HG03342 (cell line): ENCODE data around the gene DPYSL4.

Experiments
- ATAC-seq: cut with Tn5 transposase; IDR thresholded peaks from one replicate; pipeline ENCODE4 v1.9.1; 2021; ENCODE audit warnings: mild to moderate bottlenecking, moderate library complexity; ENCODE audit not compliant: unreplicated experiment

The DPYSL4 gene

DNA sequence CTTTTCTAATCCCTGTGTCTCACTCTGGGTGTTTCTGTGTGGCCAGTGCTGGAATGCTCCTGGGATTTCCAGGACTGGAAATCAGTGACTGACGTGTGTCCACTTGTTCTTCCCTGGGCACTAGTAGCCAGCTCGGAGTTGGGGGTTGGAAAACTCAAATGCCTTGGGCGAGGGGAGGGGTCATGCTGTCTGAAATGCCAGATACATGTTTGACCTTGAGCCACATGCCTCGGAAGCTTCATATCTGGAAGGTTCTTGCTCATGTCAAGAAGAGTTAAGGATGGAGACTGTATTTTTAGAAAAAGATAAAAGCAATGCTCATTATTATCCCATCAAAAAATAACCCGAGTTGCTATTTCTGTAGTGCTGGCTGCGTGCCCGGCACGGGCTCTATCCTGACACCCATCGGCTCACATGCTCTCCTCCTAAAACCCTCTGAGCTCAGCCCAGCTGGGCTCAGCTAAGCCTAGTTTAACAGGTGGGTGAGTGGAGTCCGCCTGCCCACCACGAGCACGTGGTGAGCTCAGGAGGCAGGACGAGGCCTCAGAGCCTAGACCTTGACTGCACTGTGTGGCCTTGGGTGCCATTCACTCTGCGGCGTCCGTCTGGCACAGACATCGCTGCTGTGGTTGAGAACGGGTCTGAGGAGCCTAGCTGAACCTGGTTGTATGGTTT is 6.4 kb downstream of the DPYSL4 start:
- ATAC-seq, result no peak

DNA sequence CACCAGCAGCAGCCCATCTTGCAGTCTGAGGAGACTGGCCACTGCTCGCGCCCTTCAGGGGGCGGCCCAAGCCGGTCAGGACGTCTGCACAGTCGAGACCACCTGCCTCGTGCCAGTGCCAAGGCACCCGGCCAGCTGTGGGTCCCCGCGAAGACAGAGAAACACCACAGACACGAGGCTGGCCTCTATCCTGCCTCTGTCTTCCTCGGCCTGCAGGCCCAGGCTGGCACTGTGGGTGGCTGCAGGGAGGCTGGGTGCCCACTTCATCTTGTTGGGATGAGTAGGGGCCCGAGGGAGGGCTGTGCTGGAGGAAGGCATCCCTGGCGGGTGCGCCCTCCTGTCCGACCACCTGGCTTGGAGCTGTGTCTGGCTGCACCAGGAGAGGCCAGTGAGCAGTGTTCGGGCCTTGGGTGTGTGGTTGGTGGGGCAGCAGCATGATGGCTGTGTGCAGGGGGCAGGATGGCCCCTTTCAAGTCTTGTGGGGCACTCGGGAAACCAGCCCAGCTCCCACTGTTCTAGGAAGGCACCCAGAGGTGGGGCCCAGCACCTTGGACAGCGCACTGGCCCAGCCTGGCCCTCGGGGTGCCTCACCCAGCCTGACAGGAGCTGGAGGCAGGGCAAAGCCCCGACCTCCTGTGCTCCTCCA is 7.3 kb downstream of the DPYSL4 start:
- no peak for ATAC-seq

- ATAC-seq, result no peak
Observed at GRCh38 chr10:132194726-132195125, 8.0 kb downstream of the DPYSL4 start.

DNA sequence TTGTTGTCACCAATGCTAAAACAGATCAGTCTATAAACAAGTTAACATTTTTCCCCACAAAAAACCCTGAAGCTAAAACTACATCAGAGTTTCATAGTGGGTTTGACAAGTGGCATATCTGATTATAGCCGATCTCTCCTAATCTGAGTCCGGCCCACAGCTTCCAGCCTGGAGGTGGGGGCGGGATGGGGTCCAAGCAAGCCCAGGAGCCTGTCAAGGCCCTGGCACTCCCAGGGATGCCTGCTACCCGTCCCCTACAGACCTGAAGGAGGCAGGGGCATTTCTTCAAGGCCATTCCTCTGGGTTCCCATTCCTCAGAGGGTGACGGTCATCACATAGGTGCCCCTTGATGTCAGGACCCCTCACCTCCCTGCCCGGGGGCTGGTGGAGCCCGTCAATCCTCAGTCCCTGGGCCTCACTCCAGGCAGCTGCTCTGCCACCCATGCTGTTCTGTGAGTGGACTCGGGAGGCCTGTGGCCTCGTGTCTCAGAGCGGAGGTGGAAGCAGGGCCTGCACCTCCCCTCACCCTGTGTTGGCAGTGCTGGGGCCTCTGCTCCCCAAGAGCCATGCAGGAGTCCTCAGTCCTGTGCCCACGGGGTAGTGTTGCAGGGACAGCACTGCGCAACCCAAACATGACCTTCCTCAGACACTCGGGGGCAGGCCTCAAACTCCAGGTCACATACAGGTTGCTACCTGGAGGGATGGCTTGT is 8.8 kb downstream of the DPYSL4 start:
- no peak for ATAC-seq

GRCh38 chr10:132196178-132197113 is 9.7 kb downstream of the DPYSL4 start:
- no peak for ATAC-seq

DNA sequence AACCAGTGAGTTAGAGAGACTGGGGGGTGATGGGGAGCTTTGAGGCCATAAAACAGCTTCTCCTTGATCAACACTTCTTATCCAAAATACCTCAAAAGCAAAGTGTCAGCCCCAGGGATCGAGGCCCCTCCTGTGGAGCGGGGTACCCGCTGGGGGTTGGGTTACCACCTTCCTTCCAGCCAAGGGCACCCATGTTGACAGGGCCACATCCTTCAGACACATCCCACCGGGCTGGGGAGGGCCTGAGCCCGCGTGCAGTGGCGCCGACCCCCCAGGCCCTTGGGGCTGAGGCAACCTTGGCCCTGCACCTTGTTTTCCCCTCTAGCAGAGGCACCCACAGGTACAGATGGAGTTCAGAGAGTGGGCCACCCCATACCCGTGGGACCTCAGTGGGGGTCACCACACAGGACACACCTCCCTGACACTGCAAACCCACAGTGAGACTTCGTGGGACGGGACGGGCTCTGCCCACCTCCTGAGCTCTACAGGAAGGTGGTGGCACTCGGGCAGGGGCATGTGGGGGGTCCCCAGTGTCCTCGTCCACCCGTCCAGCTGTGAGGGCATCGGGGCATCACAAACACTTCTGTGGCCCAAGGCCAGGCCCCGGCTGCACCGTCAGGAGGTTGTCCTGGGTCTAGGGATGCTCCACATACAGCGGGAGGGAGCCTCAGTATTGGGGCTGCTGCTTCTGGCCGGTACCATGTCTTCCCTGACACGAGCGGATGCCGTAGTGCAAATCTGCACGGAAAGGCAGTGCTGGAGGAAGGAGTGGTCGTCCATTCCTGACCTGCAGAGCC is 10.7 kb downstream of the DPYSL4 start:
- ATAC-seq, result no peak

GRCh38 chr10:132198068-132198370 is 11.3 kb downstream of the DPYSL4 start:
- ATAC-seq, result no peak

DNA sequence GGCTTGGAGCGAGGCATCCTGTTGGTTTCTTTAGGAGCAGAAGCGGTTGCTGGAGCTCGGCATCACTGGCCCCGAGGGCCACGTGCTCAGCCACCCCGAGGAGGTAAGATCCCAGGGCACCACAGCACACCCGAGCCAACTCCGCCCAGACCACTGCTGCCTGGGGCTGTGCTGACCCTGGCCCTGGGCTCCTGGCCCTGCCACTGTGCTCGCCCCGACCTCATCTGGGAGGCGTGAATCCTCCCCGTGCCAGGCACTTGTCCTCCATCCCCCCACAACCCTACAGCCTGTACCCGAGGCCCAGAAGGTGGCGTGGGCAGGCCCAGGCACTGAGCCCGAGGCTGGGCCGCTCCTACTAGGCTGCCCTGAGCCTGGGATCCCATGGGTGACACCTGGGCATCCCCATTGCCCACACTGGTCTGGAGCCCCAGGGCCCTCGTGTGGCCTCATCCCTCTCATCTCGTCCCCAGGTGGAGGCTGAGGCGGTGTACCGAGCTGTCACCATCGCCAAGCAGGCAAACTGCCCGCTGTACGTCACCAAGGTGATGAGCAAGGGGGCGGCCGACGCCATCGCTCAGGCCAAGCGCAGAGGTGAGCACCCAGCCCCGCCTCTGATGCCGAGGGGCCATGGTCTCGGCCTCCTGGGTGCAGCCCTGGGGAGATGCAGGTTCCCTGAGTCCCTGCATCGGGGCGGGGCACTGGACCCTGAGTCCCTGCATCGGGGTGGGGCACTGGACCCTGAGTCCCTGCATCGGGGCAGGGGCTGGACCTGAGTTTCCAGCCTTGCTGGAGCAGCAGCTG is 11.8 kb downstream of the DPYSL4 start:
- ATAC-seq, result no peak

DNA sequence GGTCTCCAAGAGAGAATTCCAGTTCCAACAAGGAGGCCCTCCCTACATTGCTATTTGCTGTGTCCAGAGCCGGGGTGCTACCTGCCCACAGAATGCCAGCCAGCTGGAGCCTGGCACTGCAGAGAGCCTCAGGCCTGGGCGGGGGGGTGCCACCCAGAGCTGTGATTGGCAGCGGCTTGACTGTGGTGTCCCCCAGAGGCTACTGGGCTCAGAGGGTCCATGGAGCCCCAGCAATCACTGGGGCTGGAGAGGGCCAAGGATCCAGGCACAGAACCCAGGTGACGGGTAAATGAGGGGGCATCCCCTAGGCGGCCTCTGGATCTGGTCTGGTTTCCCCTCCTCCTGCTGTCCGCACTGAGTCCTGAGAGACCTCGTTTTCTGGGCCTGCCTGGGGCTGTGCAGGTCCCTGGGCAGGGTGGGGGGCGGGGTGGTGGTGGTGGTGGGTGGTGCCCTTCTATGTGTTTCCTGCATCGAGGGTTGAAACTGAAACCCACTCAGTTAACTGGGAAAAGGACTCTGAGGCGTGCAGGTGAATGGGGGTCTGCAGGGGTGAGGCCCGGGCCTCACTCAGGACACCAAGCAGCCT is 12.6 kb downstream of the DPYSL4 start:
- ATAC-seq, result no peak

GRCh38 chr10:132199854-132200311 is 13.1 kb downstream of the DPYSL4 start:
- no peak for ATAC-seq

DNA sequence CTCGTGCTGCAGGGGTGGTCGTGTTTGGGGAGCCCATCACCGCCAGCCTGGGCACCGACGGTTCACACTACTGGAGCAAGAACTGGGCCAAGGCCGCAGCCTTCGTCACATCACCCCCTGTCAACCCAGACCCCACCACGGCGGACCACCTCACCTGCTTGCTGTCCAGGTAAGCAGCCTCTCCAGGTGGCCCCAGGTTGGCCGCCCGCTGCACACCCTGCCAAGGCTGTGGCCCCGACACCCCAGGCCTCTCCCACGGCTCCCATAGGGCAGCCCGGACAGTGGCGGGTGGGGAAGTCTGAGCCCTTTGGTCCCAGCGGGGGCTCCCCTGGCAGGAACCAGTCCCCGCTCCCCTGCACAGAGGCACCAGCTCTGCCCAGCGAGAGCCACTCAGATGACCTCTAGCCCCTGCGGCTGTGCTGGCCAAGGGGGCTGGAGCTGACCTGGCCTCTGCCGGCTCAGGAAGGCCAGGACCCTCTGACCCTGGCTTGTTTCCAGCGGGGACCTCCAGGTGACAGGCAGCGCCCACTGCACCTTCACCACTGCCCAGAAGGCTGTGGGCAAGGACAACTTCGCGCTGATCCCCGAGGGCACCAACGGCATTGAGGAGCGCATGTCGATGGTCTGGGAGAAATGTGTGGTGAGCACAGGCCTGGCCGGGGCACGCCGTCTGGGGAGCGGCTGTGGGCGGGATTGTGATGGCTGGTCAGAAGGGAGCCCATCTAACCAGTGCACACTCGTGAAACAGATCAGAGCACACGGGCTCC is 13.8 kb downstream of the DPYSL4 start:
- ATAC-seq, result no peak

DNA sequence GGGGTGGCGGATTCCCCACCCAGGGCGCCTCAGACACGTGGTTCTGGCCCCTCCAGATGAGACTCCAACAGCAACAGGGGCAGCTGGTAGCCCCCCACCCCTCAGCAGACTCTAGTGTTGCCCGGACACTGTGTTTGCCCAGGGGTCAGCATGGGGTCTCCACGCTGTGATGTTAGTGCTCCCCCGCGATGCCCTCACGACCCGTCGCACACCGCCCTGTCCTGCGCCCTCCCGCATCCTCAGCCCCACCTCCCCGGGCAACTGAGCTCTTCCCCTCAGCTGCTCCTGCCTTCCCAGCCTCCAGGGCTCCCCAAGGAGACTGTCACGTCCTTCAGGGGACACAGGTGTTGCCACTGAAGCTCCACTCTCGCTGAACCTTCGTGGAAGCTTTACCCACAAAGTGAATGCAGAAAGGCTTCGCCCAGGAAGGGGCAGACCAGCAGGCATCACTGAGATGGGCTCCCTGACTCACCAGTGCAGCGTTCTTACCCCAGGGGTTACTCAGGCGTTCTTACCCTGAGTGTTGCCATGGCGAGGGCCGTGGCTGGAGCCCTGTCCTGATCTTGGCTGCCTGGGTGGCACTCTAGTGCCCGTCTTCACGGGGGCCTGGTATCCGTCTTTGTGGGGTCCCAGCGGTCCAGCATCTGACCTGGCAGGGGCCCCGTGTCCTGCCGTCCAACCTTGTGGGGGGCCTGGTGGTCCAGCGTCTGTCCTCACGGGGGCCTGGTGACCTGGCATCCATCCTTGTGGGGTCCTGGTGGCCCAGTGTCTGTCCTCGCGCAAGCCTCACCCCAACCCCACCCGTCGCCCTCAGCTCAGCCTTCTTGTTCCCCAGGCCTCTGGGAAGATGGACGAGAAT is 14.6 kb downstream of the DPYSL4 start:
- no peak for ATAC-seq

- ATAC-seq, result no peak
Observed at GRCh38 chr10:132202070-132202970, 15.6 kb downstream of the DPYSL4 start.

- no peak for ATAC-seq
Observed at GRCh38 chr10:132203256-132204077, 16.7 kb downstream of the DPYSL4 start.

- ATAC-seq, result no peak
Observed at GRCh38 chr10:132204078-132204780, 17.5 kb downstream of the DPYSL4 start.
